GM21526 (cell line): ENCODE results near the gene RTP3.

Experiments
- ATAC-seq: cut with Tn5 transposase; IDR thresholded peaks from one replicate; pipeline ENCODE4 v1.9.1; 2021; ENCODE audit warnings: moderate library complexity; ENCODE audit not compliant: unreplicated experiment, low FRiP score

Gene RTP3

DNA sequence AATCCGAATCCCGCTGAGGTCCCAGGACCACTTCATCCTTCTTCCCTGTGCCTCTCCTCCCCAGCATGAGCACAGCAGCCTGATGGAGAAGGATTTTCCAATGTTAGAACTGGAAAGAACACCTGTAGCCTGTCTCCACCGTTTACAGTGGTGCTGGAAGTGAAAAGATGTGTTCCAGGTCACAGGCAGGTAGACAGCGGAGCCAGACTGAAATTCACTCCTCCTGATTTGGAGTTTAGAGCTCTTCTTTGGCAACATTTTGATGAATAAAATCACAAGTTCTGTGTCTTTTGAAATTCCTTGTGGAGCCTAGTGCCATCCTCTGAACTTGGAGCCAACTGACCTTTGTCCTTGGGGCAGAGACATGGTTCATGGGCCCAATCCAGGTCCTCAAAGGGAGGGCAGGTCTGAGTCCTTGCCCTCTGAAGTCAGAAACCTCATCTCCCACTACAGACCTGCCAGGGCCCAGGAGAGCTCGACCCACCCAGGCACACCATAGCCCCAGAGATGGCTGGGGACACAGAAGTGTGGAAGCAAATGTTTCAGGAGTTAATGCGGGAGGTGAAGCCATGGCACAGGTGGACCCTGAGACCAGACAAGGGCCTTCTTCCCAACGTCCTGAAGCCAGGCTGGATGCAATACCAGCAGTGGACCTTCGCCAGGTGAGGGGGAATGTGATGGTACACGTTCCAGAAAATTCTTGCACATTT, at the start of gene RTP3:
RTP3 (plus strand) TSS at position 421 of the 710 bp plus-strand sequence; CDS start at position 508, 87 bp downstream.
- no peak for ATAC-seq

DNA sequence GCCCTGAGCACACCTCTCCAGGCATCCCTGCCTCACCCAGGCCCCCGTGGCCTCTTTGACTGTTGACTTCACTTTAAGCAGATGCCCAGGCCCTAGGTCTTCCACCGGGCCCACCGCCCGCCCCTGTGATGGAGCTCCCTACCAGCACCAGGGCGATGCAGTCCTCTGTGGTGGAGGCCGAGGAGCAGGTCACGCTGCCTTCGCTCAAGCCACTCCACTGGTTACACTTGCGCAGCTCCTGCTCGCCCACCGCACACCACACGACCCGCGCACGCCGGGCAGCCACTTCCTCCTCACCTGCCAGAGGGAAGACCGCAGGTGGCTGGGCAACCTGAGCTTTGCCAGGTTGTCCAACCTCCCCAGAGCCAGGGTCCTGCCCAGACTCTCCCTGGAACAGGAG, 49.1 kb upstream of the RTP3 start:
- ATAC-seq, result no peak

DNA sequence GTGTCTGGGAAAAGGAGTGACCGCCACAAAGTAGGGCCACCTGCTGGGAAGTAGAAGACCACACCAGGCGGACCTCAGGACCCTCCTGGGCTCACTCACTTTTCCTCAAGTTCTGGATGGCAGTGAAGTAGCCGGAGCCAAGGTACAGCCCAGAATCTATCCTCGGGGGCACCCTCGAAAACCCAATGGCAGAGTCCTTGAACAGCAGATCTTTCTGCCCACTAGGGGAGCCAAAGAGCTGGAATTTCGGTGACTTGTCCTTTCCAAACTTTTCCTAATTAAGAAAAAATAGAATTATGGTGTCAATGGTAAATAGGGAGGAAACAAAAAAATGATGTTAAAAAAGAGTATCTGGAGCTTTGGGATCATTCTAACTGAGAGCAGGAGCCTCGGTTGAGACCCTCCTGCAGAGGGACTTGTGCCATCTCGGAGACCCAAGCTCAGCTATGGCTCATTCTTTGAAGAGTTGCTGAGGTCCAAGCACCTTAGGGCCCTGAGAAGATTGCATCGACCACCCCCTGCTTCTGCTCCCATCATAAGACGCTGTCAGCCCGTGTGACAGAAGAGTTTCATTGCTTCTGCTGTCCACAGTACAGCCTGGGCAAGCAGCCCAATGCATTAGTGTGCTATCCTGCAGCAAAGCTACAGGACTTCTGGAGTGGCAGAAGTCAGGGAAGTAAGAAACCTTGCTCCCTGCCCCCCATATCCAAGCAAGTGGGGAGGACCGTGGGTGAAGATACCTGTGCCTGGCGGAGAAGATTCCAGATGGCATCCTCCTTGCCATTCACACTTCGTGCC, 47.8 kb upstream of the RTP3 start:
- ATAC-seq, result no peak

DNA sequence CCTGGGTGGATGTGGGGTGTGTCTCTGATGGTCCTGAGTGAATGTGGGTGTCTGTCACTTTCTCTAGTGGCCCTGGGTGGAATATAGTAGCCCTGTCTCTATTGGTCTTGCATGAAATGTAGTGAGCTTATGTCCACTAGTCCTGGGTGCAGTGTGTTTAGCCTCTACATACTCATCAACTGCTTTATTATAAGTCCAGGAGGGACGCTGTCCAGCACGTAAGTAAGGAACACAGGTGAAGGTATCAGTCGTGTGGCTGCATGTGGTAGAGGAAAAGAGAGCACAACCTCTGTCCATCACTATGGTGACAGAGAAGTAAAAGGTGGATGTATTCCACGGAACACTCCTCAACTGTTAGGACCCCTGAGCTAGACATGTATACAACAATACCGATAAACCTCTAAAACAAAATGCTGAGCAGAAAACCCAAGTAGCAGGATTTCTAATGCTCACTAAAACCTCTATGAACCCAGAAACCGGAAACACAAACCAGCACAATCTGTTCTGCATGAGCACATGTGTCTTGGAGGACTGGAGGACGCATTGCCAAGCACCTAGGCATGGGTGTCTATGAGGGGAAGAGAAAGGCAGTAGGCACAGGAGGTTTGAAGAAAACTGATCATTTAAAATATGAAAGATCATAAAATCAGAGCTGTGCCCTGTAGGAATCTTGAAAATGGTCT, 44.1 kb upstream of the RTP3 start:
- ATAC-seq, result no peak

DNA sequence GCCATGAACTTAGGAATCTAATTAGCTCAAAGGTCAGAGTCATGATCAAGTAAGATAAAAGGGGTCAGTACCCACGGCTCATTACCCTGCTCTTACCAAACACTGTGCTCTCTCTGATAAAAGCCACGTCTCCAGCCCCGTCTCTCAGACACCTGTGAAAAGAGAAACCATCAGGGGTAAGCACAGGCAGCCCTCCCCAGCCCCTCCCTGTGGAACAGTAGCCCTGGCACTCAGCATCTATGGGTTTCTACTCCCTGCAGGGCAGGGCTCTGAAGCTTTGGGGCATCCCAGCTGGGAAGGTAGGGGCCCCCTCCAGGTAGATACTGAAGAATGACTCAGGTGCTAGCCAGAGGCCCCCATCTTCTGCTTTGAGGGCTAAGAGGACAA, 43.6 kb upstream of the RTP3 start:
- no peak for ATAC-seq

DNA sequence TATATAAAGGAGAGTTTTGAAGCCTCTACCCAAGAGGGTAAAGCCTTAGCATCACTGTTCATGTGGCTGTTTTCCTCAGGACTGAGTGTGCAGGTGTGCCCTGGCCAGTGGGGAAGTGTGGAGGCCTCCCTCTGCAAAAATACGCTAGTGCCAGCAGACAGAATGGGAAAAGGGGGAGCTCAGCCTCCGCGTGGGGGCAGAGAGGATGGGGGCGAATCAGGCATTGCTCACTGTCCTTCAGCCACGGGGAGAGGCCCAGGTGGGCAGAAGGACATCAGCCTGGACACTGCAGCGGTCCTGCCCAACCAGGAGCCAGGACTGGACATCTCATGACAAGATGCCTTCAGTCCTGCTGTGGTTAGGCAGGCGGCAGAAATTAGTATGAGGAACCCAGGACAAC, 43.2 kb upstream of the RTP3 start:
- ATAC-seq, result no peak

DNA sequence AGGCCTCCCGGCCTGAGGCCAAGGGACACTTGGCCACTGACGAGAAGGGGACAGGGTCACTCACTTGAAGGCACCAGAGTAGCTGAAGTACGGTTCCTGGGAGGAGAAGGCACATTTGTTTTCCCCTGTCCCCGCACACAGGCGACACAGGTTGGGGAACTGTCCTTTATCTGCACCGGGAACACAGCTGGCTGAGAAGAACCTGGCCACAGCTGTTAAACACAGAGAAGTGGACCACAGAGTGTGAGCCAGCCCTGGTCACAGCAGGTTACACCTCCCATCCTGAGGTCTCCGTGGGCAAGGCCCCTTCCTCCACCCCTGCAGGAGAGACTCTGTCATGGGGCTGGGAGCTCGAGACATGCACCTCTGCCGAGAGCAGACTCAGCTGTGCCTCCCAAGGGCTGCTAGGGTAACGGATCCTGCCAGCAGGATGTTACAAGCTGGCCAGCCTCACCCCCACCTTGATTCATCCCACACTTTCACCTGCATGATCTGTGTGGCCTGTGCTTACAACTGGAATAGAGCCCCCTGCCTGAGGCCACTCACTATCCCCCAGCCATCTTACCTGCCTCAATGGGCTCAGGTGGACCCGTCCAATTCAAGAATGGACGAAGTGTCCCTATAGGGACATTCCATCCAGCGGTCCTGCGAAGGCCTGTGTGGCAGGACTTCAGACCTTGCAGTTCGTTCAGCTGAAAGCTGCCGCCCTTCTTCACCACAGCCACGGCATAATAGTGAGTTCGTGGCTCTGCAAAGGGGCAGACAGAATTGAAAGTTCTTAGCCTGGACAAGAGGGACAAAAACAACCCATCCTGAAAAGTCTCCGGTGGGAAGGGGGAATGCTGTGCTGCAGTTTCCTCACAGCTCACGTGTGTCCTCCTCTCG, 42.3 kb upstream of the RTP3 start:
- no peak for ATAC-seq

DNA sequence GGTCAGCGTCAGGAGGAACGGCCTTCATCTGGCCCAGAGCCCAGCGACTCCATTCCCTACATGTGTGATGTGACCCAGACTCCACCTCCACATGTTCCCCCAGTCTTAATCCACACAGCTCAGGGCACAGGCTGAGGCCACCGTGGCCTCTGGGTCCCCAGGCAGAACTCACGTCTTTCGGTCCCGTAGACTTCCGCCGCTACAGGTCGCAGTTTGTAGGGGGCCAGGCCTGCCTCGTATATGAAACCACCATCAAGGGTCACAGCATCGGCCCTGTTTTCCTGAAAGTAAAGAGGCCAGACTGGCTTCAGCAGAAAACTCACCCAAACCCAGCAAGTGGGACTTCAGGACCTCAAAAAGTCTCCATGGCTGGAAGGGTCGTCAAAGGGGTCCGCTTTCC, 41.7 kb upstream of the RTP3 start:
- no peak for ATAC-seq

DNA sequence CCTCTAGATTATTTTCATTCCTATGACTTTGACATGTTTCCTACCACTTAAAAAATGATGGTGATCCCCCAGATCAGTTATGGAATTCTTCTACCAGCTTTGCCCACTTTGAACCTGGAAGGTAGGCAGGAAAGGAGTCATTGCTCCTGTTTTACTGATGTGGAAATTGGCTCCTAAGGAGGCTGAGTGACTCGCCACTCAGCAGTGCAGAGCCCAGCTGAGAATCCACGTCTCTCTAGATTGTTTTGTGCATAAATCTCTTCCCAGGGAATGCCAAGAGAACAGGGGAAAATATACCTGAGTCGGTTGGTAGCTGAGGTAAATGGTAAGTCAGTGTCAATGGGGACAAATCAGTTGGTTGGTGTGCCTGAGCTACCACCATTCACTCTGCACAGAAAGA, 37.7 kb upstream of the RTP3 start:
- ATAC-seq, result no peak

DNA sequence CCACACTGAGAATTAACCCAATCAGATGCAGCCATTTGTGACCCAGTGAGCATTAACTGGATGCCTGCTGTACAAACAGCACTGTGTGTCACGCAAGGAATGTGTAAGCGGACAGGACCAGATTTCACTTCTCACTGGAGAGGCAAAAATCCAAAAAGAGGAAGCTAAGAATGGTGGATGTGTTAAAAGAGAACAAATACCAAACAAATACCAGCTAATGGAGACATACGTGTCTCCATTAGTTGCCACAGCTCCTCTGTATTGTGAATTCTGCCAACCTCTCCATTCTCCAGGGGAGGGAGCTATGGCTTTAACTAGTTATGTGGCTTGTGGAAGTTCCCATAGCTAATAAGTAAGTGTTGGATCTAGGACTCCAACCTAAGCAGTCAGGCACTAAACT, 35.7 kb upstream of the RTP3 start:
- ATAC-seq, result no peak

DNA sequence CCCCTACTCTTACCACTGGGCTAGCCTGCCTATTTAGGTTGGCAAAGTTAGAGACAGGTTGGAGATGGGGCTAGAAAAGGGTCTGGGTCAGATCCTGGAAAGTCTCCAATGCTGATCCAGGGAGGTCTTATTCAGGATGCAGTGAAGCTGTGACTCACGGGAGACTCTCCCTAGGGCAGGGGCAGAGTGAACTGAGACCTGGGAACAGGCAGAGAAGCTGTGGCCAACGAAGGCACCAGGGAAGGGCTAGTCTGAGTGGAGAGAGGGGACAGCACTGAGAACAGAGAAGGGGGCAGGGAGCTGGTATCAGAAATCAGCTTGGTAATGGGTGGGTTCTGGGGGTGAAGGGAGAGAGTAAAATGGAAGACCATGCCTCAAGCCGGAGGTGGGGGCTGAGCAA, 35.3 kb upstream of the RTP3 start:
- no peak for ATAC-seq

DNA sequence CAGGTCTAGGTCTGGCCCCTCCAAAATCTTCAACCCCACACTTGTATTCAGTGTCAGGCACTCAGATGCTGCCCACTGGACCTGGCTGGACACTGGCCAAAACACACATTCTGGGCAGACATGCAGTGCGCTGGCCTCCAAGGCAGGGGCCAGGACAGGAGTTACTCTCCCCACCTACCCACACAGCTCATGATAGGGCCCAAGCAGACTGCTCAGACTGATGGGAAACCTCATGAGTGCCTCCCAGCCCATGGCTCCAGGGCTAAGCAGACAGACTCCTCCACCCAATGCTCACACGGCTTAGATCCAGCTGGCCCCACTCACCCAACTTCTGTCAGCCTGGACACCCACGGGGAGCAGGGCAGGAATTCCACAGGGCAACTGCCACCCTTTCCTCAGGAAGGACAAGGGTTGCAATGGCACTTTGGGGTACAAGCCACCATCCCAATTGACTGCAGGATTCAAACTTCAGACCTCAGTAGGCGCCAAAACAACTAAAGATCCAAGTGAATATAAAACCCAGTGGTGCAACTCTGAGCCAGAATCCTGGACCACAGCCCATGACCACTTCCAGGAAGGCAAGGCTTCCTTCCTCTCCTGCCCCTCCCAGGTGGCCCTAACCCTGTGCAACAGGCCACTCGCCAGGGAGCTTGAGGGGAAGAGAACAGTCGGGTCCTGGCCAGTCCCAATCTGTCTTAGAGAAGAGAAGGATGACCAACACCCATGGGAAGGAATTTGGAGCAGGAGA, 34.5 kb upstream of the RTP3 start:
- ATAC-seq, result no peak

DNA sequence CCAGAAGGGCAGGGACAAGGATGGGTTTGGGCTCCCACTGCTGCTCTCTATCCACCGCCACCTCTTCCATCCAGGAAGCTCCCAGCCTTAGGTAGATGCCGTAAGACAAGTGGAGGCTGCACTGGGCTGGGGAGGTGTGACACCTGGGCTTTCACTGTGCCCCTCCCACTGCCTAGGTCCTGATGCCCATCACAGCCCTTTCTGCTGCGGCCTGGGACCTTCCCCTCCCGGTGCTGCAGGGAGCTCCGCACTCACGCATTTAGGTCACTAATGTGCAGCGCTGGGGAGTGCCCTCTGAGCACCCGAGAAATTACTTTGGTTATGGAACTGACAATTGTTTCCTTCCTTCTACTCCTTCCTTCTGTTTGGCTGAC, 33.9 kb upstream of the RTP3 start:
- ATAC-seq, result no peak

DNA sequence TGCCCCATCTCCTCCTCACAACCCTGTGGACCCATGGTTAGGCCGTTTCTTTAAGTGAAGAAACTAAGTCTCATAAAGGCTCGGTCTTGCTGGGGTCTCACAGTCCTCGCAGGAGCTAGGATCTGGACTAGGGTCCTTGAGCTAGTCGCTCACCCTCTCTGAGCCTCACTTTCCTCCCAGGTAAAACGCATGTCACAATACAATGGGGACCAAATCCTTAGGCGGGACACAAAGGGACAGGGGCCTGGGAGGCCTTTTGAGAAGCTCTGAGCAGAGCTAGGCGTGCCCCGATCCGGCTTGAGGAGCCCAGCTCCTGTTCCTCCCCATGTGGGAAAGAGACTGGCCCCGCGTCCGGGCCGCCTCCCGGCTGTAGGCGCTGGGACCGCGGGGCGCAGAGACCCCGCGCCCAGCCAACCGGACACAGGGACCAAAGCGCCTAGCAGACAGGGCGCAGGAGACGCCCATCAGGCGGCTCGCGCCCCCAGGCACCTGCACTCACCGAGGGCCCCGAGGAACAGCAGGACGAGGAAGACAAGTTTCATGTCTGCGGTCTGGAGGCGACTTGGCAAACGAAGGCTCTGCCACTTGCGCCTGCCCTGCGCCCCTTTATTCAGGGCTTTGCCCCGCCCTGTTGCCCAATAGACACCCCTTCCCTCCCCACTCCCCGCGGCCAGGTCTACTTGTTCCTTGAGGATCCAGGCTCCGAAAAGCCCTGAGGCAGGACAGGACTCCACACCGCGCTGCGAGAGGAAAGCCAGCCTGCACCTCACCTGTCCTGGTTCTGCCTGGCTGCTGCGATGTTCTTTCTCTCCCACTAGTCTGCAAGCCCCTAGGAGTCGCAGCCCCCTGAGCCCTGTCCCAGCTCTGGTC, 33.2 kb upstream of the RTP3 start, which contains the start of gene LTF:
LTF (minus strand) TSS at position 580 of the 870 bp plus-strand sequence; CDS start at position 542, 38 bp downstream.
- ATAC-seq, result no peak

DNA sequence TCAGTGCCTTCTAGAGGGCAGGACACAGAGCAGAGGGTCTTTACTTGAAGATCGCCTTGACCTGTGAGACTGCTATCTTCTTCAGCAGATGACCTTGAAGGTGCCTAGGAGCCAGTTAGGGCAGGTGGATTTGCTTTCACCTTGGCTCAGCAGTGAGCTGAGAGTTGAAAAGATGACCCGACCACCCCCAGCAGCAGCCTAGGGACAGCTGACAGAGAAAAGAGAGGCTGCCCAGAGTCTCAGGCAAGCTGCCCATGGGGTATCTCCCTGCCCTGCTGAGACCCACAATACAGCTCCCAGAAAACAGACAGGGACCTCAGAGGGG, 32.6 kb upstream of the RTP3 start:
- ATAC-seq, result no peak

DNA sequence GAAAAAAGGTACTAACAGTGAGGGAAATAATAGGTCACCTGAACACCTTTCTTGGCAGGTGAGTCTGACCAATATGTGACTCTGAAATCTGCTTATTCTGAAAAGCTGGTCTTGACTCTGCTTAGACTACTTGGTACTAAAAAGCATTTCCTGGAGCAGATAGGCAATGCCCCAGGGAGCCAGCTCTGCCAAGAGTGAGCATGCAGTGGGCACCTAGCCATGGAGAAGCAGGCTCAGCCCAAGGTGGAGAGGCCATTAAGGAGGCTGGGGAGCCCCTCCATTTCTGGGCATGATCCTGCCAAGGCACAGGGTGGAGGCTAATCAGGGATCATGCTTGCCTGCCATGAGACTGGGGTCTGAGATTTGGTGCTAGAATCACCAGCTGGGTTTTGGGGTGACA, 31.5 kb upstream of the RTP3 start:
- ATAC-seq, result no peak

DNA sequence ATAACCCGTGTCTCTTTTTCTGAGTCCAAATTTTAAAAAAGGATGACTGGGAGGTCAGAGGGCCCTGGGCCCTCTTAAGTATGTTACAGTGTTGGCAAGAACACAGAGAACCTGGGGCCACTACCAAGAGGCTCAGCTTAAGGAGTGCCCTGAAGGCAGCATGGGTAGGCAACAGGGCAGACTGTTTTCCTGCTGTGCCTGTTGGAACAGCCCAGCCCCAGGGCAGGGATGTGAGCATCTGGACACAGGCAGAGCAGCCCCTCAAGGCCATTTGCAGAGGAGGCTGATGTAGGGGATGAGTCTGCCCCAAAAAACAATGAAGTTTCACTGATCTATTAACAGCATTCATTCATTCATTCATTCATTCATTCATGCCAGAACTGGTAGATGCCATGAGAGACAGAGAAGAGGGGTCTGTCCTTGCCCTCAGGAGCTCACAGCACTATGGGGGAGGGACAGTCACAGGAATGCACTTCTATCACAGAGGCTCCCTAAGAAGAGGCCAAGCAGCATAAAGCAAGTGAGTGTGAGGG, 30.8 kb upstream of the RTP3 start:
- ATAC-seq, result no peak

DNA sequence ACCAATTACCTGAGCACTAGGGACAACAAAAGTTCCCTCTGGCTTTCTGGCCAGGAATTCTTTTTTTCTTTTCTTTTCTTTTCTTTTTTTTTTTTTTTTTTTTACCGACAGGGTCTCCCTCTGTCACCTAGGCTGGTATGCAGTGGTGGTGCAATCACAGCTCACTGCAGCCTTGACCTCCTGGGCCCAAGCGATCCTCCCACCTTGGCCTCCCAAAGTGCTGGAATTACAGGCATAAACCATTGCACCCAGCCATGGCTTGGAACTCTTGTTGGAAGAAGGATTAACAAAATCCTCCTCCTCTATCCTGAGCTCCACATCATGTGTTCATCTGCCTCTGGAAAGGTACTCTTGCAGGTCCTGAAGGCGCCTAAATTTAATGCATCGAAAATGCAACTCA, 30.2 kb upstream of the RTP3 start:
- ATAC-seq, result no peak
